Activated naive CD8-positive, alpha-beta T cell treated with anti-CD3 and anti-CD28 coated beads for 36 hours (primary cell): ENCODE data around the gene PTPRN2. TPM values are rescaled to one million over a fixed set of nuclear protein-coding genes. Genes with fewer than 3 reads are reported as not detected.

Experiments used
- DNase-seq: peaks from one replicate; pipeline ENCODE4 v3.0.0; 2021
- H3K27ac Mint-ChIP-seq: one replicate; pipeline ENCODE4 v1.8.0; 2022; ENCODE audit warnings: mild to moderate bottlenecking, moderate library complexity, mixed read lengths
- H3K27me3 Mint-ChIP-seq: one replicate; pipeline ENCODE4 v1.8.0; 2022; ENCODE audit warnings: mild to moderate bottlenecking, mixed read lengths
- H3K36me3 Mint-ChIP-seq: one replicate; pipeline ENCODE4 v1.8.0; 2021; ENCODE audit warnings: mild to moderate bottlenecking, mixed read lengths
- H3K4me1 Mint-ChIP-seq: one replicate; pipeline ENCODE4 v1.8.0; 2021; ENCODE audit warnings: mixed read lengths
- H3K4me3 Mint-ChIP-seq: one replicate; pipeline ENCODE4 v1.8.0; 2022; ENCODE audit warnings: mild to moderate bottlenecking, moderate library complexity, mixed read lengths
- H3K9me3 Mint-ChIP-seq: one replicate; pipeline ENCODE4 v1.8.0; 2022; ENCODE audit warnings: mixed read lengths
- total RNA-seq, 2 experiments: library from RNA; stranded (reverse); gene quantifications; one replicate each; pipeline ENCODE4 v1.2.3, GENCODE V29; 2021

PTPRN2 gene
- total RNA-seq, 2 experiments from 2014 or later, result 0.72 to 0.74 TPM

GRCh38 chr7:157529768-157530560, 1057.7 kb downstream of the PTPRN2 start:
- Mint-ChIP-seq H3K4me1 (no peaks in the 10 kb centered on the region), H3K27me3 (no peaks in the 10 kb centered on the region), H3K27ac (no peak overlapping the region), H3K9me3 (peaks cover 13% of the 10 kb centered on the region), H3K36me3 (no peaks in the 10 kb centered on the region), H3K4me3 (no peak overlapping the region)
- no peak for DNase-seq

- Mint-ChIP-seq H3K4me1 (no peaks in the 10 kb centered on the region), H3K27me3 (no peaks in the 10 kb centered on the region), H3K4me3 (no peak overlapping the region), H3K36me3 (no peaks in the 10 kb centered on the region), H3K9me3 (peaks cover 13% of the 10 kb centered on the region), H3K27ac (no peak overlapping the region)
- no peak for DNase-seq
Observed at GRCh38 chr7:157528785-157529341, 1058.8 kb downstream of the PTPRN2 start.

GRCh38 chr7:157527686-157528085, 1059.9 kb downstream of the PTPRN2 start:
- H3K27me3 Mint-ChIP-seq, result no peaks in the 10 kb centered on the region
- no peaks in the 10 kb centered on the region for H3K36me3 Mint-ChIP-seq
- H3K4me3 Mint-ChIP-seq, result no peak overlapping the region
- no peaks in the 10 kb centered on the region for H3K4me1 Mint-ChIP-seq
- DNase-seq, result no peak
- H3K27ac Mint-ChIP-seq, result no peak overlapping the region
- peaks cover 8% of the 10 kb centered on the region for H3K9me3 Mint-ChIP-seq

- Mint-ChIP-seq H3K27ac (no peak overlapping the region), H3K36me3 (no peaks in the 10 kb centered on the region), H3K4me3 (no peak overlapping the region), H3K9me3 (peaks cover 4% of the 10 kb centered on the region), H3K4me1 (no peaks in the 10 kb centered on the region), H3K27me3 (no peaks in the 10 kb centered on the region)
- DNase-seq, result no peak
Observed at GRCh38 chr7:157526913-157527634, 1060.5 kb downstream of the PTPRN2 start.

- no peak overlapping the region for H3K4me3 Mint-ChIP-seq
- no peaks in the 10 kb centered on the region for H3K36me3 Mint-ChIP-seq
- no peak overlapping the region for H3K27ac Mint-ChIP-seq
- no peaks in the 10 kb centered on the region for H3K27me3 Mint-ChIP-seq
- H3K4me1 Mint-ChIP-seq, result no peaks in the 10 kb centered on the region
- H3K9me3 Mint-ChIP-seq, result no peaks in the 10 kb centered on the region
- DNase-seq, result no peak
Observed at GRCh38 chr7:157526005-157526912, 1061.4 kb downstream of the PTPRN2 start.

- H3K4me1 Mint-ChIP-seq, result no peaks in the 10 kb centered on the region
- H3K9me3 Mint-ChIP-seq, result no peaks in the 10 kb centered on the region
- no peak overlapping the region for H3K27ac Mint-ChIP-seq
- H3K36me3 Mint-ChIP-seq, result no peaks in the 10 kb centered on the region
- H3K4me3 Mint-ChIP-seq, result no peak overlapping the region
- no peaks in the 10 kb centered on the region for H3K27me3 Mint-ChIP-seq
- DNase-seq, result no peak
Observed at GRCh38 chr7:157525491-157525915, 1062.1 kb downstream of the PTPRN2 start.

- Mint-ChIP-seq H3K4me1 (no peaks in the 10 kb centered on the region), H3K4me3 (no peak overlapping the region), H3K27me3 (no peaks in the 10 kb centered on the region), H3K36me3 (no peaks in the 10 kb centered on the region), H3K27ac (no peak overlapping the region), H3K9me3 (no peaks in the 10 kb centered on the region)
- DNase-seq, result no peak
Observed at GRCh38 chr7:157524731-157525130, 1062.9 kb downstream of the PTPRN2 start.

GRCh38 chr7:157523766-157524421, 1063.7 kb downstream of the PTPRN2 start:
- no peak overlapping the region for H3K4me3 Mint-ChIP-seq
- H3K36me3 Mint-ChIP-seq, result no peaks in the 10 kb centered on the region
- no peak for DNase-seq
- no peak overlapping the region for H3K27ac Mint-ChIP-seq
- no peaks in the 10 kb centered on the region for H3K4me1 Mint-ChIP-seq
- no peaks in the 10 kb centered on the region for H3K9me3 Mint-ChIP-seq
- no peaks in the 10 kb centered on the region for H3K27me3 Mint-ChIP-seq

GRCh38 chr7:157523371-157523765, 1064.3 kb downstream of the PTPRN2 start:
- Mint-ChIP-seq H3K27me3 (no peaks in the 10 kb centered on the region), H3K36me3 (no peaks in the 10 kb centered on the region), H3K9me3 (no peaks in the 10 kb centered on the region), H3K4me3 (no peak overlapping the region), H3K4me1 (no peaks in the 10 kb centered on the region), H3K27ac (no peak overlapping the region)
- DNase-seq, result no peak

- Mint-ChIP-seq H3K27ac (no peak overlapping the region), H3K36me3 (no peaks in the 10 kb centered on the region), H3K27me3 (no peaks in the 10 kb centered on the region), H3K4me1 (no peaks in the 10 kb centered on the region), H3K4me3 (no peak overlapping the region), H3K9me3 (no peaks in the 10 kb centered on the region)
- DNase-seq, result no peak
Observed at GRCh38 chr7:157522954-157523353, 1064.7 kb downstream of the PTPRN2 start.

GRCh38 chr7:157522189-157522588, 1065.4 kb downstream of the PTPRN2 start:
- Mint-ChIP-seq H3K27me3 (no peaks in the 10 kb centered on the region), H3K9me3 (no peaks in the 10 kb centered on the region)
- DNase-seq, result no peak

GRCh38 chr7:157521752-157522151, 1065.9 kb downstream of the PTPRN2 start:
- Mint-ChIP-seq H3K4me3 (no peak overlapping the region), H3K27ac (no peak overlapping the region), H3K27me3 (no peaks in the 10 kb centered on the region), H3K4me1 (no peaks in the 10 kb centered on the region), H3K9me3 (no peaks in the 10 kb centered on the region), H3K36me3 (no peaks in the 10 kb centered on the region)
- DNase-seq, result no peak

More at GRCh38 chr7:157522189-157522588, 1065.4 kb downstream of the PTPRN2 start:
- Mint-ChIP-seq H3K27ac (no peak overlapping the region), H3K4me1 (no peaks in the 10 kb centered on the region), H3K4me3 (no peak overlapping the region), H3K36me3 (no peaks in the 10 kb centered on the region)

GRCh38 chr7:157521061-157521731, 1066.4 kb downstream of the PTPRN2 start:
- H3K27ac Mint-ChIP-seq, result no peak overlapping the region
- H3K4me1 Mint-ChIP-seq, result no peaks in the 10 kb centered on the region
- H3K36me3 Mint-ChIP-seq, result no peaks in the 10 kb centered on the region
- no peak for DNase-seq
- no peaks in the 10 kb centered on the region for H3K27me3 Mint-ChIP-seq
- no peaks in the 10 kb centered on the region for H3K9me3 Mint-ChIP-seq
- H3K4me3 Mint-ChIP-seq, result no peak overlapping the region

- DNase-seq, result no peak
- H3K4me3 Mint-ChIP-seq, result no peak overlapping the region
- H3K27ac Mint-ChIP-seq, result no peak overlapping the region
- H3K9me3 Mint-ChIP-seq, result no peaks in the 10 kb centered on the region
- H3K36me3 Mint-ChIP-seq, result no peaks in the 10 kb centered on the region
- no peaks in the 10 kb centered on the region for H3K27me3 Mint-ChIP-seq
- H3K4me1 Mint-ChIP-seq, result no peaks in the 10 kb centered on the region
Observed at GRCh38 chr7:157520249-157520648, 1067.4 kb downstream of the PTPRN2 start.
